GM19468 (cell line): ENCODE measurements around the gene GDF3.
"Not testable (repeated sequence)": the region's sequence is repeated elsewhere in the genome, so short reads cannot be mapped to it uniquely, and the experiment has no call there.

ENCODE experiments used
- ATAC-seq: cut with Tn5 transposase; IDR thresholded peaks from one replicate; pipeline ENCODE4 v1.9.1; 2021; ENCODE audit warnings: mild to moderate bottlenecking, moderate library complexity, moderate number of reproducible peaks; ENCODE audit not compliant: unreplicated experiment; ENCODE audit errors: extremely low read depth

The GDF3 gene

GRCh38 chr12:7675455-7675854, 20.1 kb downstream of the GDF3 start:
- not testable (repeated sequence) for ATAC-seq

- no peak for ATAC-seq
These were observed 27.4 kb downstream of the GDF3 start for GRCh38 chr12:7668171-7668570.

GRCh38 chr12:7667125-7667524, 28.4 kb downstream of the GDF3 start:
- ATAC-seq: no peak

- no peak for ATAC-seq
These were observed 29.0 kb downstream of the GDF3 start for GRCh38 chr12:7666595-7666994.

- ATAC-seq: no peak
These were observed 33.8 kb downstream of the GDF3 start for GRCh38 chr12:7661741-7662140.

GRCh38 chr12:7656121-7656520, 39.5 kb downstream of the GDF3 start:
- no peak for ATAC-seq

GRCh38 chr12:7650091-7650490, 45.5 kb downstream of the GDF3 start:
- ATAC-seq: no peak

- no peak for ATAC-seq
These were observed 48.5 kb downstream of the GDF3 start for GRCh38 chr12:7647071-7647470.

- ATAC-seq: no peak
These were observed 49.4 kb downstream of the GDF3 start for GRCh38 chr12:7646178-7646475.

- no peak for ATAC-seq
These were observed 50.0 kb downstream of the GDF3 start for GRCh38 chr12:7645395-7646177.

- ATAC-seq: no peak
These were observed 52.7 kb downstream of the GDF3 start for GRCh38 chr12:7642876-7643309.

- ATAC-seq: no peak
These were observed 53.3 kb downstream of the GDF3 start for GRCh38 chr12:7642287-7642686.

GRCh38 chr12:7640123-7640995, 55.2 kb downstream of the GDF3 start:
- ATAC-seq: not testable (repeated sequence)
